Upper lobe of left lung (tissue), 4 donors: Measurements from ENCODE around the gene LYRM1.

Experiments
- EP300 ChIP-seq, 4 donors: sonication (generic); formaldehyde crosslinking; IDR thresholded peaks; one replicate each; pipeline ENCODE4 v1.5.1; 2017; ENCODE audit warnings: antibody characterized with exemption in 4 of 4, control low read depth in 2 of 4
- POLR2A ChIP-seq, 4 donors: fragments of 450-650 bp; IDR thresholded peaks; one replicate each; pipeline ENCODE4 v1.5.1; 2016 to 2017; ENCODE audit warnings: antibody characterized with exemption in 4 of 4, mild to moderate bottlenecking in 2 of 4
- TF ChIP-seq, protein P1 (sequence below), 6 experiments: fragments of 450-650 bp in 4 of 6; fragments of 200-600 bp in 2 of 6; sonication (generic) in 2 of 6; IDR thresholded peaks; one replicate each; pipeline ENCODE4 v1.5.1; 2016 to 2019; ENCODE audit warnings: antibody characterized with exemption in 6 of 6

DNA sequence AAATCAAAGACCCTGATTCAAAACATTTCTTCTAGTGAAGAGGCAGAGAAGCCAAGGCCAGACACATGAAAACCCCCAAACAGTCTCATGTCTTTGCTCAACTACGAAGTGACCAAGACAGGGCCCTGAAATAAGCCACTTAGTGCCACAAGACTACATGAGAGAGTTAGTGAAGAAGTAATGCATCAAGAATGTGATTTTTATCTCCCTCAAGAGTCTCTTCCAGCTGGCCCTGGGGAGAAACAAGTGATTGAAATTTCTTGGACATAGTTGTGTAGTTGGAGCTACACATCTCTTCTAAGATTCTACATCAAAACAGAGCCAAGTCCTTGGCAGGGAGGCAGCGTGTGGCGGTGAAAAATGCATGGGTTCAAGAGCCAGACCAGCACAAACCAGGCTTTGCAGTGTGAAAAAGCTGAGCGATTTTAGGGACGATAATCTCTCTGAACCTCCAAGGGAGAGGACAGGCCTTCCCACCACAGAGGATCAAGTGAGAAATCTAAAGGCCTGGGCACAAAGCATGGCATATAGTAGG is 30.6 kb downstream of the LYRM1 start:
- TF ChIP-seq, protein P1, sequence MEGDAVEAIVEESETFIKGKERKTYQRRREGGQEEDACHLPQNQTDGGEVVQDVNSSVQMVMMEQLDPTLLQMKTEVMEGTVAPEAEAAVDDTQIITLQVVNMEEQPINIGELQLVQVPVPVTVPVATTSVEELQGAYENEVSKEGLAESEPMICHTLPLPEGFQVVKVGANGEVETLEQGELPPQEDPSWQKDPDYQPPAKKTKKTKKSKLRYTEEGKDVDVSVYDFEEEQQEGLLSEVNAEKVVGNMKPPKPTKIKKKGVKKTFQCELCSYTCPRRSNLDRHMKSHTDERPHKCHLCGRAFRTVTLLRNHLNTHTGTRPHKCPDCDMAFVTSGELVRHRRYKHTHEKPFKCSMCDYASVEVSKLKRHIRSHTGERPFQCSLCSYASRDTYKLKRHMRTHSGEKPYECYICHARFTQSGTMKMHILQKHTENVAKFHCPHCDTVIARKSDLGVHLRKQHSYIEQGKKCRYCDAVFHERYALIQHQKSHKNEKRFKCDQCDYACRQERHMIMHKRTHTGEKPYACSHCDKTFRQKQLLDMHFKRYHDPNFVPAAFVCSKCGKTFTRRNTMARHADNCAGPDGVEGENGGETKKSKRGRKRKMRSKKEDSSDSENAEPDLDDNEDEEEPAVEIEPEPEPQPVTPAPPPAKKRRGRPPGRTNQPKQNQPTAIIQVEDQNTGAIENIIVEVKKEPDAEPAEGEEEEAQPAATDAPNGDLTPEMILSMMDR (IDR thresholded peaks at IDR 0.05) = no peak
- TF ChIP-seq EP300 (IDR thresholded peaks at IDR 0.05) = no peak
- no peak for TF ChIP-seq POLR2A (IDR thresholded peaks at IDR 0.05)
